HEK293 (cell line): Measurements from ENCODE around the gene GIMAP5.

ENCODE experiments used
- CTCF ChIA-PET: fragments of 350-600 bp; formaldehyde crosslinking; extraction: SDS; loops from one replicate; lab custom pipeline; 2021; ENCODE audit warnings: antibody characterized with exemption; lab: Yijun Ruan, JAX
- POLR2A ChIA-PET: fragments of 300-600 bp; formaldehyde crosslinking; extraction: SDS; loops from one replicate; lab custom pipeline; 2020; ENCODE audit warnings: antibody characterized with exemption, inconsistent platforms; lab: Yijun Ruan, JAX
- H3K27ac ChIP-seq: fragments of 200-500 bp; sonication (Bioruptor generic); 2 replicates; pipeline ENCODE4 v1.5.1; 2014; ENCODE audit warnings: low read depth, low read length, control low read depth, inconsistent platforms; ENCODE audit errors: extremely low read depth
- H3K36me3 ChIP-seq, 2 experiments: fragments of 200-500 bp in 1 of 2; sonication (Bioruptor generic) in 1 of 2; 1 replicate in 1 of 2; 2 replicates in 1 of 2; pipeline ENCODE4 v1.5.1; 2014 to 2017; ENCODE audit warnings: inconsistent platforms in 2 of 2, low read length in 2 of 2; ENCODE audit not compliant: control insufficient read depth in 2 of 2, insufficient read depth in 1 of 2
- H3K4me1 ChIP-seq: fragments of 200-500 bp; sonication (Bioruptor generic); 2 replicates; pipeline ENCODE4 v1.5.1; 2014; ENCODE audit warnings: mild to moderate bottlenecking, low read length, inconsistent platforms; ENCODE audit not compliant: control insufficient read depth, insufficient read depth
- H3K4me3 ChIP-seq: 2 replicates; pipeline ENCODE4 v1.5.1; 2011; ENCODE audit warnings: low read depth, mild to moderate bottlenecking, control low read depth, low read length, moderate library complexity
- H3K9me3 ChIP-seq: fragments of 200-500 bp; sonication (Bioruptor generic); 2 replicates; pipeline ENCODE4 v1.5.1; 2014; ENCODE audit warnings: low read depth, low read length, inconsistent platforms; ENCODE audit not compliant: control insufficient read depth, insufficient read depth
- BCL11A ChIP-seq: fragments of 450-650 bp; formaldehyde crosslinking; IDR thresholded peaks from 2 replicates; pipeline ENCODE4 v1.5.1; 2016; ENCODE audit warnings: low read depth, missing biosample characterization, missing genetic modification characterization
- HOXA7 ChIP-seq: sonication (generic); formaldehyde crosslinking; IDR thresholded peaks from 2 replicates; pipeline ENCODE4 v1.8.1; 2022; ENCODE audit warnings: missing genetic modification reagents, borderline replicate concordance
- HOXC10 ChIP-seq: sonication (generic); formaldehyde crosslinking; IDR thresholded peaks from 2 replicates; pipeline ENCODE4 v1.8.1; 2023; ENCODE audit warnings: mild to moderate bottlenecking, missing genetic modification reagents
- KLF7 ChIP-seq: fragments of 450-650 bp; formaldehyde crosslinking; IDR thresholded peaks from 2 replicates; pipeline ENCODE4 v1.5.1; 2016; ENCODE audit warnings: missing biosample characterization, missing genetic modification characterization, borderline replicate concordance
- OSR2 ChIP-seq: fragments of 450-650 bp; formaldehyde crosslinking; IDR thresholded peaks from 2 replicates; pipeline ENCODE4 v1.5.1; 2016; ENCODE audit warnings: missing biosample characterization, missing genetic modification characterization
- PRDM1 ChIP-seq: fragments of 450-650 bp; formaldehyde crosslinking; IDR thresholded peaks from 2 replicates; pipeline ENCODE4; 2016; ENCODE audit warnings: missing biosample characterization, missing genetic modification characterization
- PRDM2 ChIP-seq: fragments of 450-650 bp; formaldehyde crosslinking; IDR thresholded peaks from 2 replicates; pipeline ENCODE4 v1.5.1; 2016; ENCODE audit warnings: missing biosample characterization, missing genetic modification characterization, borderline replicate concordance
- SP2 ChIP-seq: fragments of 450-650 bp; formaldehyde crosslinking; IDR thresholded peaks from 2 replicates; pipeline ENCODE4 v1.5.1; 2016; ENCODE audit warnings: missing biosample characterization, missing genetic modification characterization
- TRIM28 ChIP-seq: IDR thresholded peaks from 2 replicates; pipeline ENCODE4 v1.6.1; 2011; ENCODE audit warnings: low read length, control low read depth, borderline replicate concordance
- ZBTB1 ChIP-seq: fragments of 450-650 bp; formaldehyde crosslinking; IDR thresholded peaks from 2 replicates; pipeline ENCODE4 v1.5.1; 2016; ENCODE audit warnings: missing biosample characterization, missing genetic modification characterization
- ZBTB49 ChIP-seq: fragments of 450-650 bp; formaldehyde crosslinking; IDR thresholded peaks from 2 replicates; pipeline ENCODE4 v1.5.1; 2016; ENCODE audit warnings: missing biosample characterization, missing genetic modification characterization, low read depth
- ZNF248 ChIP-seq: fragments of 450-650 bp; formaldehyde crosslinking; IDR thresholded peaks from 2 replicates; pipeline ENCODE4 v1.5.1; 2017; ENCODE audit warnings: missing biosample characterization, missing genetic modification characterization
- ZNF302 ChIP-seq: fragments of 450-650 bp; formaldehyde crosslinking; IDR thresholded peaks from 2 replicates; pipeline ENCODE4 v1.5.1; 2016; ENCODE audit warnings: missing biosample characterization, missing genetic modification characterization, low read depth
- ZNF423 ChIP-seq: fragments of 450-650 bp; formaldehyde crosslinking; IDR thresholded peaks from 2 replicates; pipeline ENCODE4 v1.5.1; 2016; ENCODE audit warnings: missing biosample characterization, missing genetic modification characterization
- ZNF48 ChIP-seq: fragments of 450-650 bp; formaldehyde crosslinking; IDR thresholded peaks from 2 replicates; pipeline ENCODE4 v1.5.1; 2016; ENCODE audit warnings: missing biosample characterization, missing genetic modification characterization
- ZNF585B ChIP-seq: fragments of 450-650 bp; formaldehyde crosslinking; IDR thresholded peaks from 2 replicates; pipeline ENCODE4 v1.5.1; 2016; ENCODE audit warnings: missing biosample characterization, missing genetic modification characterization
- ZNF670 ChIP-seq: fragments of 450-650 bp; formaldehyde crosslinking; IDR thresholded peaks from 2 replicates; pipeline ENCODE4 v1.5.1; 2016; ENCODE audit warnings: missing biosample characterization, missing genetic modification characterization, low read depth
- ZNF707 ChIP-seq: fragments of 450-650 bp; formaldehyde crosslinking; IDR thresholded peaks from 2 replicates; pipeline ENCODE4 v1.5.1; 2016; ENCODE audit warnings: missing biosample characterization, missing genetic modification characterization
- ZSCAN23 ChIP-seq: fragments of 450-650 bp; formaldehyde crosslinking; IDR thresholded peaks from 2 replicates; pipeline ENCODE4 v1.5.1; 2016; ENCODE audit warnings: missing biosample characterization, missing genetic modification characterization

Gene GIMAP5

GRCh38 chr7:150735596-150736358 lies 1.4 kb upstream of the GIMAP5 start (continued):
- TF ChIP-seq BCL11A (tag by site-specific recombination): no peak

GRCh38 chr7:150736864-150737263 lies 354 bp upstream of the GIMAP5 start:
- ChIA-PET CTCF (interaction anchor here (0.7 kb wide), 1 partner anchor 423 kb away, joined by 3 read pairs; no protein-coding TSS in a partner anchor), POLR2A (no interaction called here)
- no peaks in the 10 kb centered on the region for H3K4me1 ChIP-seq
- no peak overlapping the region for H3K4me3 ChIP-seq
- no peaks in the 10 kb centered on the region for H3K36me3 ChIP-seq
- no peak overlapping the region for H3K27ac ChIP-seq
- TF ChIP-seq ZNF670 (no peak), ZBTB49 (tag by site-specific recombination) (no peak), ZNF423 (tag by site-specific recombination) (no peak), KLF7 (no peak), ZNF707 (tag by site-specific recombination) (no peak), ZSCAN23 (no peak), ZNF302 (tag by site-specific recombination) (no peak), TRIM28 (no peak)
- no peaks in the 10 kb centered on the region for H3K9me3 ChIP-seq

GRCh38 chr7:150738092-150738491 lies 874 bp downstream of the GIMAP5 start:
- H3K4me1 ChIP-seq: no peaks in the 10 kb centered on the region
- no peaks in the 10 kb centered on the region for H3K9me3 ChIP-seq
- no peak overlapping the region for H3K4me3 ChIP-seq
- no peak overlapping the region for H3K27ac ChIP-seq
- H3K36me3 ChIP-seq: no peaks in the 10 kb centered on the region
- CTCF ChIA-PET: interaction anchor here (0.7 kb wide), 1 partner anchor 140 kb away, joined by 3 read pairs; no protein-coding TSS in a partner anchor
- TF ChIP-seq PRDM2 (tag by site-specific recombination) (no peak), ZBTB1 (tag by site-specific recombination) (no peak), ZNF585B (no peak), ZNF248 (tag by site-specific recombination) (no peak), HOXA7 (CRISPR knock-in tag) (no peak), TRIM28 (no peak), PRDM1 (tag by site-specific recombination) (no peak), HOXC10 (CRISPR knock-in tag) (no peak), OSR2 (tag by site-specific recombination) (no peak), SP2 (tag by site-specific recombination) (no peak), ZNF48 (tag by site-specific recombination) (no peak)
- TF ChIP-seq, all 188 proteins: peak for 0
- POLR2A ChIA-PET: no interaction called here
